GM12864 (cell line): Measurements from ENCODE around the gene PTPRG.

Experiments used
- DNase-seq: peaks from one replicate; pipeline ENCODE4 v3.0.0-alpha.2; 2011; ENCODE audit warnings: low read depth
- H3K4me3 ChIP-seq: 2 replicates; pipeline ENCODE4 v1.5.1; 2011; ENCODE audit warnings: mild to moderate bottlenecking, low read depth, low read length, control low read depth
- CTCF ChIP-seq: IDR thresholded peaks from 2 replicates; pipeline ENCODE4 v1.5.1; 2011; ENCODE audit warnings: low read depth, mild to moderate bottlenecking, moderate library complexity, low read length, control low read depth, inconsistent platforms; ENCODE audit errors: missing control alignments

Gene PTPRG

GRCh38 chr3:61961900-61962299 is 400.5 kb downstream of the PTPRG start:
- DNase-seq: no peak
- no peak for TF ChIP-seq CTCF
- no peak overlapping the region for H3K4me3 ChIP-seq

DNA sequence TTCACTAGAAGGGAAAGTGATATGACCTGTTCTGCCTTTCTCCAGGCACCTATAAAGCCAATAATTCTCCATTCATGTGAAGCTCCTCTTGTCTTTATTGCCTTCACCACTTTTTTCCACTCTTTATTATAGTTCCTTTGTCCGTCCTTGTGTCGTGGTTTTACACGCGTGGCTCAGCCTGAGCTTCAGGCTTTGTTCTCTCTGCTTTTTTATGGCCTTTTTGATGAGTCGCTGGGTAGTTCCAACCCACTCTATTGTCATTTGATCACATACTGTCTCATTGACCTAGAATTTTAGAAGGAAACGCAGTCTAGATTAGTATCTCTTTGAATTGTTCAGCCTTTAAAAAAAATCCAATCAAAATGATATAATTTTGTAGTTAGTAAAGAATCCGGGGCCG is 403.2 kb downstream of the PTPRG start:
- DNase-seq: no peak
- H3K4me3 ChIP-seq: no peak overlapping the region
- TF ChIP-seq CTCF: no peak

DNA sequence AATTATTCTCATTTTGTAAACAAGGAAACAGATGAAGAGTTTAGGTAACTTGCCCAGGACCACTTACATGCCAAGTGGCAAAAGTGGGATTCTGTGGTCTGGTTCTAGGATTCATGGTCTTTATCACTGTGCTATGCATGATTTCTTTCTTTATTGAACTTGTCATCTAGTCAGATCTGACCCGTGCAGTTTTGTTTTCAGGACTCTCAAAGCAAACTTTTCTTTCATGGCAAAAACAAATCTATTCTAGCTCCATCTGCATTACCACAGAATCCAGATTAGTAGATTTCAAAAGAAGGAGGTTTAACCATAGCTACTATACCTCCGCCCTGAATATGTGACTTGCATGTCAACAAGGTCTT is 404.4 kb downstream of the PTPRG start:
- H3K4me3 ChIP-seq: no peak overlapping the region
- DNase-seq: no peak
- no peak for TF ChIP-seq CTCF

- no peak for DNase-seq
- no peak for TF ChIP-seq CTCF
- no peak overlapping the region for H3K4me3 ChIP-seq
Measured at GRCh38 chr3:61966200-61966599, 404.8 kb downstream of the PTPRG start.

DNA sequence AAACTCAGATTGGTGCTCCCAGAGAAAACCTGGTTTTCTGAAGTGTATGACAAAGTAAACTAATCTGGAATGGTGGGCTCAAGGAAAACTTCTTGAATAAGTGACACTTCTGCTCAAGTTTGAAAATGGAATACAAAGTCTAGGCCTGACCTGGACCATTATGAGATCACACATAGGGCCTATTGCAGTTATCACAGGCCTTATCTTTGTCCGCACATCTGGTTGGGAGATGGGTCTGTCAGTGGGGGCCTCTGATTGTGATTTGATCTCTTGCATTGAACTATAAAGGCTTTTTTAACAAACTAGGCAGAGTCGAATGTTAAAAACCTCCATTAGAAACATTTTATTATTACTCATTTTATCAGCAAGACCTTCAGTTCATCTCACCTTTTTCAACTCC is 405.6 kb downstream of the PTPRG start:
- TF ChIP-seq CTCF: no peak
- no peak overlapping the region for H3K4me3 ChIP-seq
- DNase-seq: no peak

GRCh38 chr3:61967937-61968336 is 406.6 kb downstream of the PTPRG start:
- H3K4me3 ChIP-seq: no peak overlapping the region
- TF ChIP-seq CTCF: no peak
- DNase-seq: no peak

- TF ChIP-seq CTCF: no peak
- DNase-seq: no peak
- no peak overlapping the region for H3K4me3 ChIP-seq
Measured at GRCh38 chr3:61974662-61975061, 413.3 kb downstream of the PTPRG start.
